OCI-LY3 (cell line): ENCODE results near the gene HPS6.

Source experiments
- CTCF ChIP-seq: fragments of 200-600, 300-600 bp; sonication (generic); IDR thresholded peaks from 2 replicates; pipeline ENCODE4 v1.5.1; 2014; ENCODE audit warnings: antibody characterized with exemption, low read length, low read depth
- EZH2phosphoT487 ChIP-seq: fragments of 200-600 bp; shearing (Covaris generic); IDR thresholded peaks from 2 replicates; pipeline ENCODE4 v1.6.1; 2018; ENCODE audit warnings: antibody characterized with exemption, mixed run types, low read depth

- TF ChIP-seq CTCF (no peak), EZH2phosphoT487 (no peak)
Observed at GRCh38 chr10:102016416-102016815, 48.7 kb upstream of the HPS6 start.
